ENCODE results near the gene TMEM167B. TPM values are rescaled to one million over a fixed set of nuclear protein-coding genes. Genes with fewer than 3 reads are reported as not detected.

Gene TMEM167B
- total and polyA plus RNA-seq, 2 of the 8 experiments (the other 6 are each of a cell fraction or from before 2014, with no cell fraction given): 3.6 to 14.8 TPM

DNA sequence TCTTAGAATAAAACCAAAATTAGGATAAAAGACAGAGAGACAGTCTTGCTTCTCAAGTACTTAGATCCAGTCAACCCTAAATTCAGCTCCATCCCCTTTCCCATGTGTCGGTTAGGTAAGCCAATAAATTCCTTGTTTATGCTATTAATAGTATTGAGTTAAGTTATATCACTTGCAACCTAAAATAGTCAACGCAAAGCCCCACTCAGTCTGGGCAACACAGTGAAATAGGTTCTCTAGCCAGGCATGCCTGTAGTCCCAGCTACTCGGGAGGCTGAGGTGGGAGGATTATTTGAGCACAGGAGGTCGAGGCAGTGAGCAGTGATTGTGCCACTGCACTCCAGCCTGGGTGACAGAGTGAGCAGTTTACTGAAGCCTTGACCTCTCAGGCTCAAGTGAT is 29.4 kb upstream of the TMEM167B start (continued):
- TF ChIP-seq, protein P1, sequence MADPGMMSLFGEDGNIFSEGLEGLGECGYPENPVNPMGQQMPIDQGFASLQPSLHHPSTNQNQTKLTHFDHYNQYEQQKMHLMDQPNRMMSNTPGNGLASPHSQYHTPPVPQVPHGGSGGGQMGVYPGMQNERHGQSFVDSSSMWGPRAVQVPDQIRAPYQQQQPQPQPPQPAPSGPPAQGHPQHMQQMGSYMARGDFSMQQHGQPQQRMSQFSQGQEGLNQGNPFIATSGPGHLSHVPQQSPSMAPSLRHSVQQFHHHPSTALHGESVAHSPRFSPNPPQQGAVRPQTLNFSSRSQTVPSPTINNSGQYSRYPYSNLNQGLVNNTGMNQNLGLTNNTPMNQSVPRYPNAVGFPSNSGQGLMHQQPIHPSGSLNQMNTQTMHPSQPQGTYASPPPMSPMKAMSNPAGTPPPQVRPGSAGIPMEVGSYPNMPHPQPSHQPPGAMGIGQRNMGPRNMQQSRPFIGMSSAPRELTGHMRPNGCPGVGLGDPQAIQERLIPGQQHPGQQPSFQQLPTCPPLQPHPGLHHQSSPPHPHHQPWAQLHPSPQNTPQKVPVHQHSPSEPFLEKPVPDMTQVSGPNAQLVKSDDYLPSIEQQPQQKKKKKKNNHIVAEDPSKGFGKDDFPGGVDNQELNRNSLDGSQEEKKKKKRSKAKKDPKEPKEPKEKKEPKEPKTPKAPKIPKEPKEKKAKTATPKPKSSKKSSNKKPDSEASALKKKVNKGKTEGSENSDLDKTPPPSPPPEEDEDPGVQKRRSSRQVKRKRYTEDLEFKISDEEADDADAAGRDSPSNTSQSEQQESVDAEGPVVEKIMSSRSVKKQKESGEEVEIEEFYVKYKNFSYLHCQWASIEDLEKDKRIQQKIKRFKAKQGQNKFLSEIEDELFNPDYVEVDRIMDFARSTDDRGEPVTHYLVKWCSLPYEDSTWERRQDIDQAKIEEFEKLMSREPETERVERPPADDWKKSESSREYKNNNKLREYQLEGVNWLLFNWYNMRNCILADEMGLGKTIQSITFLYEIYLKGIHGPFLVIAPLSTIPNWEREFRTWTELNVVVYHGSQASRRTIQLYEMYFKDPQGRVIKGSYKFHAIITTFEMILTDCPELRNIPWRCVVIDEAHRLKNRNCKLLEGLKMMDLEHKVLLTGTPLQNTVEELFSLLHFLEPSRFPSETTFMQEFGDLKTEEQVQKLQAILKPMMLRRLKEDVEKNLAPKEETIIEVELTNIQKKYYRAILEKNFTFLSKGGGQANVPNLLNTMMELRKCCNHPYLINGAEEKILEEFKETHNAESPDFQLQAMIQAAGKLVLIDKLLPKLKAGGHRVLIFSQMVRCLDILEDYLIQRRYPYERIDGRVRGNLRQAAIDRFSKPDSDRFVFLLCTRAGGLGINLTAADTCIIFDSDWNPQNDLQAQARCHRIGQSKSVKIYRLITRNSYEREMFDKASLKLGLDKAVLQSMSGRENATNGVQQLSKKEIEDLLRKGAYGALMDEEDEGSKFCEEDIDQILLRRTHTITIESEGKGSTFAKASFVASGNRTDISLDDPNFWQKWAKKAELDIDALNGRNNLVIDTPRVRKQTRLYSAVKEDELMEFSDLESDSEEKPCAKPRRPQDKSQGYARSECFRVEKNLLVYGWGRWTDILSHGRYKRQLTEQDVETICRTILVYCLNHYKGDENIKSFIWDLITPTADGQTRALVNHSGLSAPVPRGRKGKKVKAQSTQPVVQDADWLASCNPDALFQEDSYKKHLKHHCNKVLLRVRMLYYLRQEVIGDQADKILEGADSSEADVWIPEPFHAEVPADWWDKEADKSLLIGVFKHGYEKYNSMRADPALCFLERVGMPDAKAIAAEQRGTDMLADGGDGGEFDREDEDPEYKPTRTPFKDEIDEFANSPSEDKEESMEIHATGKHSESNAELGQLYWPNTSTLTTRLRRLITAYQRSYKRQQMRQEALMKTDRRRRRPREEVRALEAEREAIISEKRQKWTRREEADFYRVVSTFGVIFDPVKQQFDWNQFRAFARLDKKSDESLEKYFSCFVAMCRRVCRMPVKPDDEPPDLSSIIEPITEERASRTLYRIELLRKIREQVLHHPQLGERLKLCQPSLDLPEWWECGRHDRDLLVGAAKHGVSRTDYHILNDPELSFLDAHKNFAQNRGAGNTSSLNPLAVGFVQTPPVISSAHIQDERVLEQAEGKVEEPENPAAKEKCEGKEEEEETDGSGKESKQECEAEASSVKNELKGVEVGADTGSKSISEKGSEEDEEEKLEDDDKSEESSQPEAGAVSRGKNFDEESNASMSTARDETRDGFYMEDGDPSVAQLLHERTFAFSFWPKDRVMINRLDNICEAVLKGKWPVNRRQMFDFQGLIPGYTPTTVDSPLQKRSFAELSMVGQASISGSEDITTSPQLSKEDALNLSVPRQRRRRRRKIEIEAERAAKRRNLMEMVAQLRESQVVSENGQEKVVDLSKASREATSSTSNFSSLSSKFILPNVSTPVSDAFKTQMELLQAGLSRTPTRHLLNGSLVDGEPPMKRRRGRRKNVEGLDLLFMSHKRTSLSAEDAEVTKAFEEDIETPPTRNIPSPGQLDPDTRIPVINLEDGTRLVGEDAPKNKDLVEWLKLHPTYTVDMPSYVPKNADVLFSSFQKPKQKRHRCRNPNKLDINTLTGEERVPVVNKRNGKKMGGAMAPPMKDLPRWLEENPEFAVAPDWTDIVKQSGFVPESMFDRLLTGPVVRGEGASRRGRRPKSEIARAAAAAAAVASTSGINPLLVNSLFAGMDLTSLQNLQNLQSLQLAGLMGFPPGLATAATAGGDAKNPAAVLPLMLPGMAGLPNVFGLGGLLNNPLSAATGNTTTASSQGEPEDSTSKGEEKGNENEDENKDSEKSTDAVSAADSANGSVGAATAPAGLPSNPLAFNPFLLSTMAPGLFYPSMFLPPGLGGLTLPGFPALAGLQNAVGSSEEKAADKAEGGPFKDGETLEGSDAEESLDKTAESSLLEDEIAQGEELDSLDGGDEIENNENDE (IDR thresholded peaks at IDR 0.05; ENCODE audit: insufficient replicate concordance, low read length): no peak
- TF ChIP-seq, protein P2, sequence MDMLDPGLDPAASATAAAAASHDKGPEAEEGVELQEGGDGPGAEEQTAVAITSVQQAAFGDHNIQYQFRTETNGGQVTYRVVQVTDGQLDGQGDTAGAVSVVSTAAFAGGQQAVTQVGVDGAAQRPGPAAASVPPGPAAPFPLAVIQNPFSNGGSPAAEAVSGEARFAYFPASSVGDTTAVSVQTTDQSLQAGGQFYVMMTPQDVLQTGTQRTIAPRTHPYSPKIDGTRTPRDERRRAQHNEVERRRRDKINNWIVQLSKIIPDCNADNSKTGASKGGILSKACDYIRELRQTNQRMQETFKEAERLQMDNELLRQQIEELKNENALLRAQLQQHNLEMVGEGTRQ (IDR thresholded peaks at IDR 0.05; ENCODE audit: low read length): no peak
- TF ChIP-seq FOSL1 (IDR thresholded peaks at IDR 0.05; ENCODE audit: insufficient read depth, low read depth, low read length) (no peak), ZNF274 (IDR thresholded peaks at IDR 0.05; ENCODE audit: borderline replicate concordance, extremely low read depth, low read length) (no peak), CBX8 (IDR thresholded peaks at IDR 0.05; ENCODE audit: borderline replicate concordance, low read depth, low read length) (no peak), POLR2AphosphoS5 (IDR thresholded peaks at IDR 0.05; ENCODE audit: low read depth, low read length) (no peak)

All from H1 (cell line).